ENCODE data around the gene NRG3.

NRG3 gene

GRCh38 chr10:82742898-82743297, 867.9 kb downstream of the NRG3 start:
- no peak overlapping the region for H3K27ac ChIP-seq (replicated peaks)
- H3K4me3 ChIP-seq (replicated peaks; ENCODE audit: insufficient read depth, low read length), result no peak overlapping the region
- DNase-seq (ENCODE audit: low read depth in 1 of 2, low spot score in 1 of 2), result no peak
- H3K27me3 ChIP-seq (ENCODE audit: insufficient read depth, poor library complexity, severe bottlenecking), result no peaks in the 10 kb centered on the region
- no peak for TF ChIP-seq POLR2AphosphoS5 (IDR thresholded peaks at IDR 0.05; ENCODE audit: low read depth)
- TF ChIP-seq SPI1 (IDR thresholded peaks at IDR 0.05; ENCODE audit: borderline replicate concordance, low read depth), result no peak
- no peak for TF ChIP-seq REST (IDR thresholded peaks at IDR 0.05; ENCODE audit: insufficient replicate concordance, low read depth)
- no peak for TF ChIP-seq GABPA (IDR thresholded peaks at IDR 0.05; ENCODE audit: low read depth)
- TF ChIP-seq CTCF (IDR thresholded peaks at IDR 0.05; ENCODE audit: insufficient read depth, low read length), result no peak

- Histone ChIP-seq H3K27ac (replicated peaks) (no peak overlapping the region), H3K4me3 (replicated peaks; ENCODE audit: insufficient read depth, low read length) (no peak overlapping the region), H3K27me3 (ENCODE audit: insufficient read depth, poor library complexity, severe bottlenecking) (no peaks in the 10 kb centered on the region)
- TF ChIP-seq REST (IDR thresholded peaks at IDR 0.05; ENCODE audit: insufficient replicate concordance, low read depth) (no peak), SPI1 (IDR thresholded peaks at IDR 0.05; ENCODE audit: borderline replicate concordance, low read depth) (no peak), POLR2AphosphoS5 (IDR thresholded peaks at IDR 0.05; ENCODE audit: low read depth) (no peak), CTCF (IDR thresholded peaks at IDR 0.05; ENCODE audit: insufficient read depth, low read length) (no peak), GABPA (IDR thresholded peaks at IDR 0.05; ENCODE audit: low read depth) (no peak)
- DNase-seq (ENCODE audit: low read depth in 1 of 2, low spot score in 1 of 2), result no peak
Measured at GRCh38 chr10:82750538-82750937, 875.5 kb downstream of the NRG3 start.

- no peaks in the 10 kb centered on the region for H3K27me3 ChIP-seq (ENCODE audit: insufficient read depth, poor library complexity, severe bottlenecking)
- no peak for DNase-seq (ENCODE audit: low read depth in 1 of 2, low spot score in 1 of 2)
- TF ChIP-seq CTCF (IDR thresholded peaks at IDR 0.05; ENCODE audit: insufficient read depth, low read length) (no peak), POLR2AphosphoS5 (IDR thresholded peaks at IDR 0.05; ENCODE audit: low read depth) (no peak), GABPA (IDR thresholded peaks at IDR 0.05; ENCODE audit: low read depth) (no peak), SPI1 (IDR thresholded peaks at IDR 0.05; ENCODE audit: borderline replicate concordance, low read depth) (no peak), REST (IDR thresholded peaks at IDR 0.05; ENCODE audit: insufficient replicate concordance, low read depth) (no peak)
- H3K4me3 ChIP-seq (replicated peaks; ENCODE audit: insufficient read depth, low read length), result no peak overlapping the region
- H3K27ac ChIP-seq (replicated peaks), result no peak overlapping the region
Measured at GRCh38 chr10:82757397-82757796, 882.4 kb downstream of the NRG3 start.
